ENCODE data around the gene ARHGAP5.

Gene ARHGAP5

DNA sequence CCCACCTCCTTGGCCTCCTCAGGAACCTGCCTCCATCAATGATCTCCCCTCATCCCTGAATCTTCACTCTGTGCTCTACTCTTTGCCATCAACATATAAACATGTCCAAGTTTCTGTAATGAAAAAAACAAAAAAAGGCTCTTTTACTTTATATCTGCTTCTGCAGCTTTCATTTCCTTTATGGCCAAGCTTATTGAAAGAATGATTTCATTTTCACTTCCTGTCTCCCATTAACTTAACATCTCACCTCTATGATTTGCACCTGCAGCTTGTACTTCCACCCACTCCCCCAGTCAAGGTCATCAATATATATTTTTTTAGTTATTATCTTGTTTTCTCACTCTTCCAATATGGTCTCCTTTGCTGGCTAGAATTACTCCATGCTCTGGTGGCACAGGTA, 109.1 kb downstream of the ARHGAP5 start:
- H4K20me1 ChIP-seq (ENCODE audit: control insufficient read depth, insufficient read depth, low read depth, low read length): no peaks in the 10 kb centered on the region
- no peaks in the 10 kb centered on the region for H3K9me2 ChIP-seq (replicated peaks; ENCODE audit: control insufficient read depth, low read length)
- TF ChIP-seq CTCF (IDR thresholded peaks at IDR 0.05; ENCODE audit: low read depth, low read length, poor library complexity, severe bottlenecking): no peak
- no peak for TF ChIP-seq EZH2phosphoT487 (IDR thresholded peaks at IDR 0.05; ENCODE audit: borderline replicate concordance, low read length)
- H3K4me2 ChIP-seq (ENCODE audit: low read length): no peak overlapping the region
- H3K9me3 ChIP-seq (ENCODE audit: control insufficient read depth, insufficient read depth, low read length): no peaks in the 10 kb centered on the region; the same call in 1 of the 2 replicates
- no peaks in the 10 kb centered on the region for H3K4me1 ChIP-seq (ENCODE audit: control insufficient read depth, low read length)
- H3K27me3 ChIP-seq (ENCODE audit: control insufficient read depth, low read length): no peaks in the 10 kb centered on the region
- no peaks in the 10 kb centered on the region for H3K79me2 ChIP-seq (ENCODE audit: control insufficient read depth, low read length)
- H3K4me3 ChIP-seq (ENCODE audit: low read length): no peak overlapping the region
- no peaks in the 10 kb centered on the region for H3K36me3 ChIP-seq (ENCODE audit: control insufficient read depth, low read length)
- H3K27ac ChIP-seq (ENCODE audit: low read depth, low read length): no peak overlapping the region
- H3F3A ChIP-seq (ENCODE audit: control insufficient read depth, insufficient read depth): no peaks in the 10 kb centered on the region

DNA sequence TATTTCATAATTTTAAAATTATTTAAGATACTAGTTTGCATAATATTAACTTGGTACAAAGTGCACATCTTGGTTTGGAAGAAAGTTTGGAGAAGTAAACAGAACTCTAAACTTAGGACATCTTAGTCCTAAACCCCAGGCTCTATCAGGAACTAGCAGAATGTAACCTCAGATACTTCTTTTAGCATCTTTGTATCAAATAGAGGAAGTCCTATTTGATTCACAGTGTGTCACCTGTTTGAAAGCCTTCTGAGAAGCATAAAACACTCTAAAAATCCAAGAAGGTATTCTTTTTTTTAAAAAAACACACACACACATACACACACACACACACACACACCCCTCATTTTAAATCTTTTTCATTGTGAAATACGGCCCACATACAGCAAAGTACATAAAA, 112.7 kb downstream of the ARHGAP5 start:
- Histone ChIP-seq H3K4me3 (ENCODE audit: low read length) (no peak overlapping the region), H4K20me1 (ENCODE audit: control insufficient read depth, insufficient read depth, low read depth, low read length) (no peaks in the 10 kb centered on the region), H3K36me3 (ENCODE audit: control insufficient read depth, low read length) (no peaks in the 10 kb centered on the region), H3K27me3 (ENCODE audit: control insufficient read depth, low read length) (peaks cover 9% of the 10 kb centered on the region; the same call in 1 of the 2 replicates), H3K4me1 (ENCODE audit: control insufficient read depth, low read length) (no peaks in the 10 kb centered on the region), H3K9me3 (ENCODE audit: control insufficient read depth, insufficient read depth, low read length) (no peaks in the 10 kb centered on the region; the same call in 1 of the 2 replicates), H3K79me2 (ENCODE audit: control insufficient read depth, low read length) (no peaks in the 10 kb centered on the region), H3K4me2 (ENCODE audit: low read length) (no peak overlapping the region), H3K27ac (ENCODE audit: low read depth, low read length) (no peak overlapping the region), H3K9me2 (replicated peaks; ENCODE audit: control insufficient read depth, low read length) (no peaks in the 10 kb centered on the region), H3F3A (ENCODE audit: control insufficient read depth, insufficient read depth) (no peaks in the 10 kb centered on the region)
- TF ChIP-seq CTCF (IDR thresholded peaks at IDR 0.05; ENCODE audit: low read depth, low read length, poor library complexity, severe bottlenecking): no peak
- TF ChIP-seq EZH2phosphoT487 (IDR thresholded peaks at IDR 0.05; ENCODE audit: borderline replicate concordance, low read length): no peak

GRCh38 chr14:32190673-32191072, 113.6 kb downstream of the ARHGAP5 start:
- Histone ChIP-seq H3K27ac (ENCODE audit: low read depth, low read length) (no peak overlapping the region), H3K4me1 (ENCODE audit: control insufficient read depth, low read length) (no peaks in the 10 kb centered on the region), H3K4me3 (ENCODE audit: low read length) (no peak overlapping the region), H3K9me3 (ENCODE audit: control insufficient read depth, insufficient read depth, low read length) (no peaks in the 10 kb centered on the region), H3K4me2 (ENCODE audit: low read length) (no peak overlapping the region), H4K20me1 (ENCODE audit: control insufficient read depth, insufficient read depth, low read depth, low read length) (no peaks in the 10 kb centered on the region), H3K36me3 (ENCODE audit: control insufficient read depth, low read length) (no peaks in the 10 kb centered on the region), H3K27me3 (ENCODE audit: control insufficient read depth, low read length) (peaks cover 9% of the 10 kb centered on the region; the same call in 1 of the 2 replicates), H3K9me2 (replicated peaks; ENCODE audit: control insufficient read depth, low read length) (no peaks in the 10 kb centered on the region), H3F3A (ENCODE audit: control insufficient read depth, insufficient read depth) (no peaks in the 10 kb centered on the region), H3K79me2 (ENCODE audit: control insufficient read depth, low read length) (no peaks in the 10 kb centered on the region)
- TF ChIP-seq EZH2phosphoT487 (IDR thresholded peaks at IDR 0.05; ENCODE audit: borderline replicate concordance, low read length): no peak
- TF ChIP-seq CTCF (IDR thresholded peaks at IDR 0.05; ENCODE audit: low read depth, low read length, poor library complexity, severe bottlenecking): no peak

All from DOHH2 (cell line).